IPS-NIHi11 (cell line): ENCODE results near the gene BMP10.

Source experiments
- DNase-seq: peaks from one replicate; pipeline ENCODE4 v3.0.0; 2012; ENCODE audit warnings: mixed read lengths, low spot score

The BMP10 gene

GRCh38 chr2:68889500-68889899, 18.3 kb upstream of the BMP10 start:
- DNase-seq = no peak

GRCh38 chr2:68889021-68889420, 17.8 kb upstream of the BMP10 start:
- no peak for DNase-seq

GRCh38 chr2:68888038-68888704, 17.0 kb upstream of the BMP10 start:
- no peak for DNase-seq

- no peak for DNase-seq
These were observed 14.5 kb upstream of the BMP10 start for GRCh38 chr2:68885811-68886075.

- no peak for DNase-seq
These were observed 14.0 kb upstream of the BMP10 start for GRCh38 chr2:68885074-68885810.

- no peak for DNase-seq
These were observed 9.0 kb upstream of the BMP10 start for GRCh38 chr2:68880213-68880612.

GRCh38 chr2:68879296-68879695, 8.1 kb upstream of the BMP10 start:
- DNase-seq = no peak

- DNase-seq = no peak
These were observed 7.6 kb upstream of the BMP10 start for GRCh38 chr2:68878753-68879152.

GRCh38 chr2:68878071-68878711, 7.0 kb upstream of the BMP10 start:
- DNase-seq = no peak

- no peak for DNase-seq
These were observed 6.0 kb upstream of the BMP10 start for GRCh38 chr2:68877079-68877772.

GRCh38 chr2:68870215-68870614, 982 bp downstream of the BMP10 start:
- DNase-seq = no peak

- no peak for DNase-seq
These were observed 6.1 kb downstream of the BMP10 start for GRCh38 chr2:68865108-68865507.

GRCh38 chr2:68863996-68864395, 7.2 kb downstream of the BMP10 start:
- no peak for DNase-seq

- DNase-seq = no peak
These were observed 8.3 kb downstream of the BMP10 start for GRCh38 chr2:68862889-68863288.

- no peak for DNase-seq
These were observed 9.9 kb downstream of the BMP10 start for GRCh38 chr2:68861330-68861729.

- no peak for DNase-seq
These were observed 11.1 kb downstream of the BMP10 start for GRCh38 chr2:68860111-68860510.

GRCh38 chr2:68857855-68858456, 13.2 kb downstream of the BMP10 start:
- no peak for DNase-seq

GRCh38 chr2:68857202-68857845, 13.9 kb downstream of the BMP10 start:
- DNase-seq = no peak

- DNase-seq = no peak
These were observed 15.6 kb downstream of the BMP10 start for GRCh38 chr2:68855550-68855949.

GRCh38 chr2:68854476-68854875, 16.7 kb downstream of the BMP10 start:
- DNase-seq = no peak

GRCh38 chr2:68853915-68854314, 17.3 kb downstream of the BMP10 start:
- no peak for DNase-seq

- no peak for DNase-seq
These were observed 18.2 kb downstream of the BMP10 start for GRCh38 chr2:68853035-68853434.
